GM12874 (cell line): ENCODE results near the gene DCK.

Source experiments
- TF ChIP-seq, protein P1 (sequence below): IDR thresholded peaks from 2 replicates; pipeline ENCODE4 v1.5.1; 2011; ENCODE audit warnings: low read depth, mild to moderate bottlenecking, control low read depth, low read length, moderate library complexity; ENCODE audit not compliant: insufficient read depth

Gene DCK

DNA sequence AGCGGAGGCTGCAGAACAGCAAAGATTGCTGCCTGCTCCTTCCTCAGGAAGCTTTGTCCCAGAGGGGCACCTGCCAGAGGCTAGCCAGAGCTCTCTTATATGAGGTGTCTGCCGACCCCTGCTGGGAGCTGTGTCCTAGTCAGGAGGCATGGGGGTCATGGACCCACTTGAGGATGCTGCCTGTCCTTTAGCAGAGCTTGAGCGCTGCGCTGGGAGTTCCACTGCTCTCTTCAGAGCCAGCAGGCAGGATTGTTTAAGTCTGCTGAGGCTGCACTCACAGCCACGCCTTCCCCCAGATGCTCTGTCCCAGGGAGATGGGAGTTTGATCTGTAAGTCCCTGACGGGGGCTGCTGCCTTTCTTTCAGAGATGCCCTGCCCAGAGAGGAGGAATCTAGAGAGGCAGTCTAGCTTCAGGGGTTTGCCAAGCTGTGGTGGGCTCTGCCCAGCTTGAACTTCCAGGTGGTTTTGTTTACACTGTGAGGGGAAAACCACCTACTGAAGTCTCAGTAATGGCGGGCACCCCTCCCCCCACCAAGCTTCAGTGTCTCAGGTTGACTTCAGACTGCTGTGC lies 10.9 kb downstream of the DCK start:
- TF ChIP-seq, protein P1, sequence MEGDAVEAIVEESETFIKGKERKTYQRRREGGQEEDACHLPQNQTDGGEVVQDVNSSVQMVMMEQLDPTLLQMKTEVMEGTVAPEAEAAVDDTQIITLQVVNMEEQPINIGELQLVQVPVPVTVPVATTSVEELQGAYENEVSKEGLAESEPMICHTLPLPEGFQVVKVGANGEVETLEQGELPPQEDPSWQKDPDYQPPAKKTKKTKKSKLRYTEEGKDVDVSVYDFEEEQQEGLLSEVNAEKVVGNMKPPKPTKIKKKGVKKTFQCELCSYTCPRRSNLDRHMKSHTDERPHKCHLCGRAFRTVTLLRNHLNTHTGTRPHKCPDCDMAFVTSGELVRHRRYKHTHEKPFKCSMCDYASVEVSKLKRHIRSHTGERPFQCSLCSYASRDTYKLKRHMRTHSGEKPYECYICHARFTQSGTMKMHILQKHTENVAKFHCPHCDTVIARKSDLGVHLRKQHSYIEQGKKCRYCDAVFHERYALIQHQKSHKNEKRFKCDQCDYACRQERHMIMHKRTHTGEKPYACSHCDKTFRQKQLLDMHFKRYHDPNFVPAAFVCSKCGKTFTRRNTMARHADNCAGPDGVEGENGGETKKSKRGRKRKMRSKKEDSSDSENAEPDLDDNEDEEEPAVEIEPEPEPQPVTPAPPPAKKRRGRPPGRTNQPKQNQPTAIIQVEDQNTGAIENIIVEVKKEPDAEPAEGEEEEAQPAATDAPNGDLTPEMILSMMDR, result no peak

DNA sequence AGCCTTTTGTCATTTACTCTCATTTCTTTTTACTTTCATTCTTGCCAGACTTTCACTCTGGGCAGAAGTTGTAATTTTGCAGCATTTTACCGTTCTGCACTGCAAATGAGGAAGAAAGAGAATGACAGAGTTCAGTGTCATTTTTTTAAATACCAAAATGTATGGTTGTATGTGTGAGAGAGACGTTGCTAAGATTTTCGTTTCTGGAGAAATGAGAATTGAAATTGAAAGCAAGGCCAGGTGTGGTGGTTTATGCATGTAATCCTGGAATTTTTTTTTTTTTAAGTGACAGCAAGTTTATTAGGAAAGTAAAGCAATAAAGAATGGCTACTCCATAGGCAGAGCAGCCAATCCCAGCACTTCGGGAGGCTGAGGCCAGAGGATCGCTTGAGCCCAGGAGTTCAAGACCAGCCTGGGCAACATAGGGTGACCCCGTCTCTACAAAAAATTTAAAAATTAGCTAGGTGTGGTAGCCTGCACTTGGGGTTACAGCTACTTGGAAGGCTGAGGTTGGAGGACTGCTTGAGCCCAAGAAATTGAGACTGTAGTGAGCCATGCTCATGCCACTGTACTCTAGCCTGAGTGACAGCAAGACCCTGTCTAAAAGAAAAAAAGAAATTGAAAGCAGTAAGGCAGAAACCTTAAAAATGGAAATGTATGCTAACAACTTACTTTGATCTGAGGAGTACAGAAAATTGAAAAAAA lies 12.9 kb downstream of the DCK start:
- TF ChIP-seq, protein P1, result no peak

DNA sequence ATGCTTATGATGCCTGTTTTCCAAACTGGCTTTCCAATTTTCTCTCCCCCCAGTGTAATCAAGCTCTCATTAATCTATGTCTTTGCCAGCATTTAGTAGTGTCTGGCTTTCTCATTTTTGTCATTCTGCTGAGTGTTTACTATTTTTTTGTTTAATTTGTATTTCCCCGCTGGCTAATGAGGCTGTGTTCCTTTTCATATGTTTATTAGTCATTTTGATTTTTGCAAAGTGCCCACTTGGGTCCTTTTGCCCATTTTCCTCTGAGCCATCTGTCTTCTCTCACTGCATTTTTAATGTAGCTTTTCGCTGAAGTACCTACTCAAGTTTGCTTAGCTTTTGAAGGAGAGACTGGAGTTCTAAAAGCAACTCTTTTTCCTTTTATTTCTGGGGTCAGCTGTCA lies 14.7 kb downstream of the DCK start:
- TF ChIP-seq, protein P1, result no peak

DNA sequence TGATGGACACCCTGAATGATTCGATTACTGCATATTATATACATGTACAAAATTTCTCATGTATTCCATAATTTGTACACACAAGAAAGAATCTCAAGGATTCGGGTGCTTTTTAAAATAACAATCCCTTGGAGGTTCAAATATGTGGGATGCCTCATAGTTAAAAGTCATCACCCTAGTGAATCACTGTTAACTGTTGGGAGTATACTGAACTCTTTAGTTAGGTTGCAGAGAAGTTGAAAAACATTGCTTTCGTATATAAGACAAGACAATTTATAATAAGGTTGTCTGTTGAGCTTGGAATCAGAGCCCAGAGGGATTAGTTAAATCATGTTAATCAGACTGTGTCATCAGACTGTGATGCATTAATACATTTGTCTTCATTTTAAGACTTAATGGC lies 15.6 kb downstream of the DCK start:
- TF ChIP-seq, protein P1, result no peak

DNA sequence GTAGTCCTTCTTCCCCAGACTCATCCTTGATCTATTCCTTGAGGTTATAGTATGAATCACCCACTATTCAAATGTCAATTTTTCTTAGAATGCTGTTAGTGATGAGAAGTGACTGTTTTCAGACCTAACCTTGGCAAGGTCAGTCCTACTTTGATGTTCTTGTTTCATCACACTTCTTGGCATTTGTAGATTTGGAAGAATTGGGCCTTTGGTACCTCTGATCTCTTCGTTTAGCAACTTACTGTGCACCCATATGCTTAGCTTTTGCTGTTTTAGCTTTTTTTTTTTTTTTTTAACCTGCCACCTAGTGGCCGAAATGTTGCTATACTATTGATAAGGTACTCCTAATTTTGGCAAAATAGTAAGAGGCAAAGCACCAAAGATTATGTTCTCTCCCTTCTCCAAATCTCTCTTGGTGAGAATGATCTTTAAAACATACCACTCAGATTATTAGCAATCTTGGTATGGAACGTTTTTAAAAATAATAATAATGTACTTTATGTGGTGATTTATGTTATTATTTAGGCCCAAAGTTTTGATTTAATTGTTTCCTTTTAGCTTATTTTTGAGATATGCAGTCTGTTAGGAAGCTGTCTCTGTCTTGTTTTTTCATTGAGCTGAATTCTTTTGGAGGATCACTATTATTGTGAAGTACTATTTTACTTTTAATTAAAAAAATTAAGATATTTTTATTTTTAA lies 16.6 kb downstream of the DCK start:
- TF ChIP-seq, protein P1, result peak; percentile 38; the same call in 1 of the 2 replicates

DNA sequence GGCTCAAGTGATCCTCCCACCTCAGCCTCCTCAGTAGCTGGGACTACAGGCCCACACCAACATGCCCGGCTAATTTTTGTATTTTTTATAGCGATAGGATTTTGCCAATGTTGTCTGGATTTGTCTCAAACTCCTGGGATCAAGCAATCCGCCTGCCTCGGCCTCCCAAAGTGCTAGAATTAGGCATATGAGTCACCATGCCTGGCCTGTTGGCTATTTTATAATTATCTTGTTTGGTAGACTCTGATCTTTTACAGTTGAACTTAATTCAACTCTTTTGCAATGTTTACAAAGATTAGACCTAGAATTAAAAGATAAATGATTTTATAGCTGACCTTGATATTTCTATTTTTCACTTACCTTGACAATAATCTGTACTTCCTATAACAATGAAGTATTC lies 18.0 kb downstream of the DCK start:
- TF ChIP-seq, protein P1, result no peak

DNA sequence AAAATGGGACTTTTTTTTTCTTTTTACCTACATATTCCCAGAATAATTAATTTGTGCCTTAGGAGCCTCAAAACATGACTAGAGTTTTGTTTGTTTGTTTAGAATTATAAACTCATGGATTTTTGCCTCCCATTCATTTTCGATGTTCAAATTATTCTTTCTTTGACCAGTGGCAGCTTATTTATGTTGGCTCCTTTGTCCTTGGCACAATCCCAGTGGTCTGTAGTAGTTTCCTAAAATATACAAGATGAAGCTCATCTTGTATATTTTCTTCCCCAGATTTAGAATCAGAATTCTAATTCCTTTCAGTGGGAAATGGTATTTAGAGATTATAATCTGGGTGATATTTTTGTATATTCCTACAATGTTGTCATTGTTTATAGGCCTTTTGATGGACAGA lies 27.2 kb downstream of the DCK start:
- TF ChIP-seq, protein P1, result no peak
